H1 (cell line): ENCODE measurements around the gene RASGRP3. TPM values are rescaled to one million over a fixed set of nuclear protein-coding genes. Genes with fewer than 3 reads are reported as not detected.

ENCODE experiments used
- CTCF ChIA-PET: fragments of 300-600 bp; sonication (Branson Sonifier 250); formaldehyde crosslinking; loops from one replicate; lab custom pipeline; 2021; ENCODE audit not compliant: partially characterized antibody; lab: Charles Lee
- POLR2A ChIA-PET: fragments of 300-600 bp; sonication (Branson Sonifier 250); formaldehyde crosslinking; loops from one replicate; lab custom pipeline; 2021; ENCODE audit warnings: inconsistent platforms; ENCODE audit not compliant: partially characterized antibody; lab: Charles Lee
- DNase-seq, 2 experiments: peaks; one replicate each; pipeline versions ENCODE4 v3.0.0 to v3.0.0-alpha.2; 2010 to 2022; ENCODE audit warnings: low spot score in 2 of 2, low read depth in 1 of 2, mixed read lengths in 1 of 2
- FAIRE-seq: peaks from 2 replicates; lab custom pipeline; 2011; peaks lifted over from hg19 to GRCh38; lab: Jason Lieb, UNC
- H2AFZ ChIP-seq: 2 replicates; pipeline ENCODE4 v1.8.1; 2012; ENCODE audit warnings: low read length, inconsistent platforms
- H2AK5ac ChIP-seq: 2 replicates; pipeline ENCODE4 v1.6.1; 2013; ENCODE audit warnings: low read depth, low read length
- H2BK120ac ChIP-seq: replicated peaks from 2 replicates; pipeline ENCODE3; 2013; ENCODE audit warnings: low read depth, low read length, inconsistent platforms
- H2BK12ac ChIP-seq: 2 replicates; pipeline ENCODE4 v1.6.1; 2013; ENCODE audit warnings: low read depth, low read length
- H2BK15ac ChIP-seq: 2 replicates; pipeline ENCODE4 v1.6.1; 2013; ENCODE audit warnings: low read length
- H2BK20ac ChIP-seq: 2 replicates; pipeline ENCODE4 v1.6.1; 2013; ENCODE audit warnings: low read length
- H2BK5ac ChIP-seq: 2 replicates; pipeline ENCODE4 v1.6.1; 2013; ENCODE audit warnings: low read depth, low read length
- H3K14ac ChIP-seq: 2 replicates; pipeline ENCODE4 v1.6.1; 2013; ENCODE audit warnings: inconsistent platforms; ENCODE audit not compliant: insufficient read length
- H3K18ac ChIP-seq: 2 replicates; pipeline ENCODE4 v1.6.1; 2013; ENCODE audit warnings: low read length; ENCODE audit errors: extremely low read depth
- H3K23ac ChIP-seq: 2 replicates; pipeline ENCODE4 v1.6.1; 2013; ENCODE audit warnings: inconsistent platforms; ENCODE audit not compliant: insufficient read length
- H3K23me2 ChIP-seq: 2 replicates; pipeline ENCODE4 v1.6.1; 2013; ENCODE audit warnings: low read depth, low read length
- H3K27ac ChIP-seq: 2 replicates; pipeline ENCODE4 v1.6.1; 2011; ENCODE audit warnings: low read depth, low read length, inconsistent platforms
- H3K27me3 ChIP-seq, 4 experiments: replicated peaks in 1 of 4; 1 replicate in 1 of 4; 2 replicates in 3 of 4; pipeline versions ENCODE4 v1.6.1 to v1.8.1; 2011 to 2013; ENCODE audit warnings: low read length in 3 of 4, mild to moderate bottlenecking in 3 of 4, inconsistent platforms in 2 of 4, mixed read lengths in 2 of 4, moderate library complexity in 1 of 4; ENCODE audit not compliant: control insufficient read depth in 3 of 4, insufficient read depth in 3 of 4; ENCODE audit errors: extremely low read depth in 1 of 4
- H3K36me3 ChIP-seq, 4 experiments: 2 replicates each; pipeline versions ENCODE4 v1.6.1 to v1.8.1; 2011 to 2013; ENCODE audit warnings: mild to moderate bottlenecking in 4 of 4, low read length in 3 of 4, moderate library complexity in 2 of 4, control low read depth in 1 of 4, inconsistent platforms in 1 of 4; ENCODE audit not compliant: insufficient read depth in 4 of 4, control insufficient read depth in 2 of 4
- H3K4ac ChIP-seq: replicated peaks from 2 replicates; pipeline ENCODE3; 2013; ENCODE audit warnings: low read length, low read depth, mixed read lengths, inconsistent platforms; ENCODE audit not compliant: insufficient read length
- H3K4me1 ChIP-seq, 4 experiments: replicated peaks in 1 of 4; 1 replicate in 1 of 4; 2 replicates in 3 of 4; pipeline versions ENCODE4 v1.6.1 to v1.8.1; 2011 to 2013; ENCODE audit warnings: low read length in 3 of 4, inconsistent platforms in 2 of 4, mixed read lengths in 1 of 4; ENCODE audit not compliant: insufficient read depth in 4 of 4, control insufficient read depth in 3 of 4
- H3K4me2 ChIP-seq, 2 experiments: 2 replicates each; pipeline versions ENCODE4 v1.6.1 to v1.8.1; 2011 to 2013; ENCODE audit warnings: low read depth in 2 of 2, low read length in 2 of 2, control low read depth in 1 of 2, inconsistent platforms in 1 of 2, mild to moderate bottlenecking in 1 of 2; ENCODE audit not compliant: insufficient read depth in 1 of 2
- H3K4me3 ChIP-seq, 4 experiments: fragments of 200-600, 300-600 bp in 1 of 4; sonication (generic), shearing (Covaris generic), sonication (Bioruptor Twin) in 1 of 4; 2 replicates each; pipeline versions ENCODE4 v1.5.1 to v1.8.1; 2011 to 2016; ENCODE audit warnings: low read length in 4 of 4, low read depth in 3 of 4, control low read depth in 2 of 4, inconsistent platforms in 2 of 4, mild to moderate bottlenecking in 2 of 4, mixed read lengths in 1 of 4, moderate library complexity in 1 of 4; ENCODE audit not compliant: insufficient read depth in 2 of 4; ENCODE audit errors: extremely low read depth in 1 of 4
- H3K56ac ChIP-seq: replicated peaks from 2 replicates; pipeline ENCODE3; 2013; ENCODE audit warnings: low read depth, mild to moderate bottlenecking, mixed read lengths, low read length, inconsistent platforms; ENCODE audit not compliant: insufficient read length
- H3K79me1 ChIP-seq: 2 replicates; pipeline ENCODE4 v1.6.1; 2013; ENCODE audit warnings: low read depth, low read length, control low read depth
- H3K79me2 ChIP-seq, 2 experiments: 2 replicates each; pipeline versions ENCODE4 v1.6.1 to v1.8.1; 2012 to 2013; ENCODE audit warnings: low read length in 2 of 2, mild to moderate bottlenecking in 2 of 2, inconsistent platforms in 1 of 2; ENCODE audit not compliant: insufficient read depth in 2 of 2, control insufficient read depth in 1 of 2
- H3K9ac ChIP-seq, 4 experiments: replicated peaks in 1 of 4; 1 replicate in 1 of 4; 2 replicates in 3 of 4; pipeline versions ENCODE4 v1.6.1 to v1.8.1; 2011 to 2013; ENCODE audit warnings: low read depth in 3 of 4, low read length in 3 of 4, control low read depth in 2 of 4, mild to moderate bottlenecking in 2 of 4, moderate library complexity in 2 of 4, inconsistent platforms in 1 of 4; ENCODE audit errors: extremely low read depth in 1 of 4
- H3K9me3 ChIP-seq, 2 experiments: 2 replicates each; pipeline versions ENCODE4 v1.6.1 to v1.8.1; 2012 to 2013; ENCODE audit warnings: mild to moderate bottlenecking in 2 of 2, moderate library complexity in 2 of 2, control low read depth in 1 of 2, inconsistent platforms in 1 of 2, low read depth in 1 of 2, low read length in 1 of 2, mixed read lengths in 1 of 2; ENCODE audit not compliant: insufficient read depth in 2 of 2
- H4K20me1 ChIP-seq, 2 experiments: replicated peaks in 1 of 2; 2 replicates each; pipeline versions ENCODE3 to v1.8.1; 2011 to 2013; ENCODE audit warnings: inconsistent platforms in 2 of 2, low read length in 2 of 2, mild to moderate bottlenecking in 1 of 2; ENCODE audit not compliant: insufficient read depth in 2 of 2, control insufficient read depth in 1 of 2
- H4K5ac ChIP-seq: 2 replicates; pipeline ENCODE4 v1.6.1; 2013; ENCODE audit warnings: low read length, low read depth, mixed read lengths, inconsistent platforms; ENCODE audit not compliant: insufficient read length
- H4K8ac ChIP-seq: 2 replicates; pipeline ENCODE4 v1.8.0; 2013; ENCODE audit warnings: mild to moderate bottlenecking, moderate library complexity, low read length, inconsistent platforms; ENCODE audit not compliant: insufficient read depth; ENCODE audit errors: extremely low read depth
- H4K91ac ChIP-seq: replicated peaks from 2 replicates; pipeline ENCODE3; 2013; ENCODE audit warnings: low read length, mixed read lengths, inconsistent platforms; ENCODE audit not compliant: insufficient read length
- CREB1 ChIP-seq: IDR thresholded peaks from 2 replicates; pipeline ENCODE4 v1.6.1; 2012; ENCODE audit warnings: inconsistent platforms
- EZH2 ChIP-seq: fragments of 200-600 bp; sonication (generic); IDR thresholded peaks from 2 replicates; pipeline ENCODE4 v1.7.1; 2012; ENCODE audit warnings: low read depth, mild to moderate bottlenecking, moderate library complexity, low read length, inconsistent platforms; ENCODE audit not compliant: severe bottlenecking
- GABPA ChIP-seq: IDR thresholded peaks from 2 replicates; pipeline ENCODE4 v1.6.1; 2011; ENCODE audit warnings: mild to moderate bottlenecking, low read length, moderate library complexity, borderline replicate concordance; ENCODE audit not compliant: insufficient read depth
- HDAC6 ChIP-seq: IDR thresholded peaks from one replicate; pipeline ENCODE4 v1.7.1; 2012; ENCODE audit warnings: low read depth, mild to moderate bottlenecking, inconsistent platforms, low read length, moderate library complexity
- KDM4A ChIP-seq: IDR thresholded peaks from one replicate; pipeline ENCODE4 v1.7.1; 2012; ENCODE audit warnings: low read depth, mild to moderate bottlenecking, moderate library complexity, low read length, inconsistent platforms; ENCODE audit not compliant: severe bottlenecking
- NRF1 ChIP-seq: IDR thresholded peaks from 2 replicates; pipeline ENCODE4 v1.6.1; 2011; ENCODE audit warnings: mild to moderate bottlenecking, low read depth, low read length, improper control_type of control experiment
- POLR2A ChIP-seq, 2 experiments: IDR thresholded peaks; 1 replicate in 1 of 2; 2 replicates in 1 of 2; pipeline ENCODE4 v1.6.1; 2011; ENCODE audit warnings: low read depth in 2 of 2, low read length in 2 of 2, mild to moderate bottlenecking in 2 of 2; ENCODE audit errors: control extremely low read depth in 1 of 2
- SAP30 ChIP-seq: fragments of 300-600 bp; sonication (generic); IDR thresholded peaks from 2 replicates; pipeline ENCODE4 v1.7.1; 2012; ENCODE audit warnings: low read length, moderate library complexity, mild to moderate bottlenecking, inconsistent platforms; ENCODE audit not compliant: insufficient read depth, insufficient replicate concordance
- SIX5 ChIP-seq: IDR thresholded peaks from 2 replicates; pipeline ENCODE4 v1.6.1; 2011; ENCODE audit warnings: mild to moderate bottlenecking, low read depth, low read length
- SUZ12 ChIP-seq: fragments of 200-600 bp; sonication (generic); IDR thresholded peaks from 2 replicates; pipeline ENCODE4 v1.6.1; 2012; ENCODE audit warnings: mild to moderate bottlenecking, inconsistent platforms, low read length, moderate library complexity, mixed read lengths
- WGBS, 2 experiments: shearing (Covaris generic) in 1 of 2; methylation state at CpG; one replicate each; pipeline versions ENCODE4 v1.1.6 to v1.1.7; 2013 to 2015; ENCODE audit warnings: low lambda C conversion rate in 2 of 2, mixed read lengths in 2 of 2, inconsistent platforms in 1 of 2, low coverage in 1 of 2, missing lambda C conversion rate in 1 of 2; ENCODE audit not compliant: insufficient replicate concordance in 2 of 2, insufficient coverage in 1 of 2, insufficient read length in 1 of 2; ENCODE audit errors: extremely low coverage in 1 of 2, missing lambda C conversion rate in 1 of 2; 5-methylcytosine and 5-hydroxymethylcytosine counted together
- polyA plus RNA-seq, 7 experiments: library from polyadenylated mRNA; depleted of rRNA in 3 of 7; stranded (reverse) in 5 of 7; unstranded in 2 of 7; fragments of >200 nt in 5 of 7; fragments of 200-250 nt in 2 of 7; gene quantifications; 1 replicate in 5 of 7; 2 replicates in 1 of 7; 4 replicates in 1 of 7; pipeline versions ENCODE4 v1.2.1 to v1.2.3, GENCODE V29; 2011 to 2013; ENCODE audit warnings: missing spikeins in 2 of 7, mixed read lengths in 2 of 7
- total RNA-seq: library from RNA; stranded (reverse); fragmentation: NEBNext Ultra II Directional; extraction: Animal tissue kit (Norgen Biotek cat#: 25700); gene quantifications from 2 replicates; pipeline ENCODE4 v1.2.1, GENCODE V29; 2021
- TF ChIP-seq, protein P1 (sequence below), 3 experiments: IDR thresholded peaks; 1 replicate in 2 of 3; 2 replicates in 1 of 3; pipeline versions ENCODE4 v1.5.1 to v1.6.1; 2011; ENCODE audit warnings: low read length in 3 of 3, mild to moderate bottlenecking in 3 of 3, inconsistent platforms in 2 of 3, low read depth in 1 of 3, moderate library complexity in 1 of 3; ENCODE audit not compliant: insufficient read depth in 1 of 3; ENCODE audit errors: control extremely low read depth in 1 of 3

RASGRP3 gene
- total and polyA plus RNA-seq, 2 of the 8 experiments (the other 6 are each of a cell fraction or from before 2014, with no cell fraction given) = 0.06 TPM; not detected in 1

DNA sequence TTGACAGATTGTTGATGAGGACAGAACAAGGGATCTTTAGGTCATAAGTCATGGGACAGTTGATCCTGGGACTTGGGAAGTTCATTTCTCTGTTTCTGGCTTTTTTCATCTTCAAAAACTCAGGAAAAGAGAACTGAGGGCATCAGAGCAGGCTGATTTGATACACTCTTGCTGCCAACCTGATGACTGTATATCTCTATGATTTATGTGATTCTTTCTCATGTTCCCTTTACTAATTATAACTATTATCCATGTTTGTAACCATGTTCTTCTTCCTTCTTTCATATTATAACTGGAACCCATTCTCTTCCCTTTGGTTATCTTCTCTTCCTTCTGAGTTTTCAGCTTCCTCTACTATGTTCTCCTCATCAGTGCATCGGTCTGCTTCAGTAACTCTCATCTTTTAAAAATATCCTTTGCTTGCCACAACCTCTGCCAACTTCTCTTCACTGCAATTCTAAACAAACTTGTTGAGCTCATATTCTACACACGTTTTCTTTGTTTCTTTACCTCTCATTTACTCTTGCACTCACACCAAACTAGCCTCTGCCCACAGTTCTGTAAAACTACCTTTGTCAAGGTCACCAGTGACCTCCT is 13.5 kb downstream of the RASGRP3 start:
- Histone ChIP-seq H3K4me1 (no peaks in the 10 kb centered on the region), H2BK20ac (no peak overlapping the region), H3K9me3 (peaks cover 3 to 8% of the 10 kb centered on the region in 2 experiments; a peak in 3 of 4 replicates), H4K20me1 (no peaks in the 10 kb centered on the region), H2AK5ac (no peak overlapping the region), H3K14ac (no peak overlapping the region), H3K4me2 (no peak overlapping the region), H4K8ac (no peak overlapping the region), H3K23me2 (no peaks in the 10 kb centered on the region), H4K91ac (no peak overlapping the region), H2BK120ac (no peak overlapping the region), H2BK5ac (no peak overlapping the region), H2AFZ (no peak overlapping the region), H3K18ac (no peak overlapping the region), H2BK15ac (no peak overlapping the region), H3K27me3 (no peaks in the 10 kb centered on the region), H3K27ac (no peak overlapping the region), H4K5ac (no peak overlapping the region), H3K79me1 (no peaks in the 10 kb centered on the region), H2BK12ac (no peak overlapping the region), H3K23ac (no peak overlapping the region), H3K56ac (no peak overlapping the region), H3K4me3 (no peak overlapping the region), H3K79me2 (no peaks in the 10 kb centered on the region), H3K4ac (no peak overlapping the region), H3K9ac (no peak overlapping the region), H3K36me3 (no peaks in the 10 kb centered on the region)
- ChIA-PET POLR2A (no interaction called here), CTCF (interaction anchor here (0.9 to 1.5 kb wide), 3 partner anchors 9 to 14 kb away, joined by 3 to 5 read pairs (median 4); partner anchors contain the start of gene RASGRP3)
- DNase-seq (no peak), FAIRE-seq (no peak)
- 79% methylated on average over 2 of the region's 2 CpGs; no CpG with 5 or more reads in 1 of the 2 experiments for WGBS, 2 experiments
- TF ChIP-seq CREB1 (no peak), GABPA (no peak), KDM4A (no peak), EZH2 (no peak), POLR2A (IDR thresholded peaks at IDR 0.05; ENCODE audit: control extremely low read depth in 1 of 2, low read depth in 2 of 2, low read length in 2 of 2) (no peak), SUZ12 (no peak), HDAC6 (no peak), NRF1 (no peak), SIX5 (no peak), SAP30 (no peak)
- TF ChIP-seq, protein P1, sequence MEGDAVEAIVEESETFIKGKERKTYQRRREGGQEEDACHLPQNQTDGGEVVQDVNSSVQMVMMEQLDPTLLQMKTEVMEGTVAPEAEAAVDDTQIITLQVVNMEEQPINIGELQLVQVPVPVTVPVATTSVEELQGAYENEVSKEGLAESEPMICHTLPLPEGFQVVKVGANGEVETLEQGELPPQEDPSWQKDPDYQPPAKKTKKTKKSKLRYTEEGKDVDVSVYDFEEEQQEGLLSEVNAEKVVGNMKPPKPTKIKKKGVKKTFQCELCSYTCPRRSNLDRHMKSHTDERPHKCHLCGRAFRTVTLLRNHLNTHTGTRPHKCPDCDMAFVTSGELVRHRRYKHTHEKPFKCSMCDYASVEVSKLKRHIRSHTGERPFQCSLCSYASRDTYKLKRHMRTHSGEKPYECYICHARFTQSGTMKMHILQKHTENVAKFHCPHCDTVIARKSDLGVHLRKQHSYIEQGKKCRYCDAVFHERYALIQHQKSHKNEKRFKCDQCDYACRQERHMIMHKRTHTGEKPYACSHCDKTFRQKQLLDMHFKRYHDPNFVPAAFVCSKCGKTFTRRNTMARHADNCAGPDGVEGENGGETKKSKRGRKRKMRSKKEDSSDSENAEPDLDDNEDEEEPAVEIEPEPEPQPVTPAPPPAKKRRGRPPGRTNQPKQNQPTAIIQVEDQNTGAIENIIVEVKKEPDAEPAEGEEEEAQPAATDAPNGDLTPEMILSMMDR (IDR thresholded peaks at IDR 0.05; ENCODE audit: control extremely low read depth in 1 of 3, insufficient read depth in 1 of 3, low read depth in 1 of 3, low read length in 3 of 3) = no peak
